ENCODE measurements around the gene TRAPPC2L. TPM values are rescaled to one million over a fixed set of nuclear protein-coding genes. Genes with fewer than 3 reads are reported as not detected.
"Not testable (repeated sequence)": the region's sequence is repeated elsewhere in the genome, so short reads cannot be mapped to it uniquely, and the experiment has no call there.

TRAPPC2L gene
- total RNA-seq, 2 experiments from 2014 or later = 81.8 to 91.3 TPM

DNA sequence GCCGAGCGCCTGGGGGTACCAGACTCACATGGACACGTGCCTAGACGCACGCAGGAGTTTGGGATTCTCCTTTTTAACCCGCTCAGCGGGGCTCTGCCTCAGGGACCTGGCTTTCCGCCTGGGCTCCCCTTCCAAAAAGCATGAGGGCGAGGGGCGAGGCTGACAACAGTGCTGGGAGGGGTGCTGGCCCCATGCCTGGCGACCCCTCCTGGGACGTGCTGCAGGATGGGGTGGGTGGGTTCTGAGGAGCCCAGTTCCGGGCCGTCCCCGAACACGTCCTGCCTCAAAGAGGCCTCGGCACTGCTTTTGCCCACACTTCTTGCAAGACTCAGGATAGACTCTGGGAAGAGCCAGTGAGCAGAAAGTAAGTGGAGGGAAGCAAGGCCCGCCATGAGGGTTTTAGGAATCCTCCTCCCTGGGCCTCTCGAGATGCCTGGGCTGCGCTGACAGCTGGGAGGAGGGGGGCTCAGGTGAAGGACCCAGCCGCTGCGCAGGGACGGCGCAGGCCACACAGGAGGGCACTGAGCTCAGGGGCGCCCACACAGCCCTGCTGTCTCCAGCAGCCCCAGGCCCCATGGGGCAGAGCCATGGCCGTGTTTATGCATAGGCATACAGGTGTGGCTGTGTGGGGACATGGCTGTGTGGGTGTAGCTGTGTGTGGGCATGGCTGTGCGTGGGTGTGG is 24.9 kb downstream of the TRAPPC2L start:
- Mint-ChIP-seq H3K27me3 (no peaks in the 10 kb centered on the region), H3K4me3 (no peak overlapping the region), H3K36me3 (no peaks in the 10 kb centered on the region), H3K9me3 (peaks cover 1% of the 10 kb centered on the region), H3K4me1 (no peaks in the 10 kb centered on the region), H3K27ac (no peak overlapping the region)
- no peak for DNase-seq

- Mint-ChIP-seq H3K27ac (no peak overlapping the region), H3K4me3 (no peak overlapping the region), H3K9me3 (peaks cover 1% of the 10 kb centered on the region), H3K36me3 (no peaks in the 10 kb centered on the region), H3K4me1 (no peaks in the 10 kb centered on the region), H3K27me3 (no peaks in the 10 kb centered on the region)
- DNase-seq = no peak
Observed at GRCh38 chr16:88882358-88883030, 25.6 kb downstream of the TRAPPC2L start.

GRCh38 chr16:88883117-88883895 is 26.4 kb downstream of the TRAPPC2L start:
- H3K36me3 Mint-ChIP-seq = no peaks in the 10 kb centered on the region
- H3K4me1 Mint-ChIP-seq = no peaks in the 10 kb centered on the region
- no peak overlapping the region for H3K4me3 Mint-ChIP-seq
- DNase-seq = no peak
- peaks cover 1% of the 10 kb centered on the region for H3K9me3 Mint-ChIP-seq
- no peaks in the 10 kb centered on the region for H3K27me3 Mint-ChIP-seq
- no peak overlapping the region for H3K27ac Mint-ChIP-seq

GRCh38 chr16:88883946-88884345 is 27.0 kb downstream of the TRAPPC2L start:
- no peak for DNase-seq
- H3K27ac Mint-ChIP-seq = no peak overlapping the region
- no peaks in the 10 kb centered on the region for H3K4me1 Mint-ChIP-seq
- H3K27me3 Mint-ChIP-seq = no peaks in the 10 kb centered on the region
- H3K9me3 Mint-ChIP-seq = peaks cover 1% of the 10 kb centered on the region
- no peaks in the 10 kb centered on the region for H3K36me3 Mint-ChIP-seq
- H3K4me3 Mint-ChIP-seq = no peak overlapping the region

- Mint-ChIP-seq H3K27ac (no peak overlapping the region), H3K4me1 (no peaks in the 10 kb centered on the region), H3K4me3 (no peak overlapping the region), H3K9me3 (peaks cover 1% of the 10 kb centered on the region), H3K36me3 (no peaks in the 10 kb centered on the region), H3K27me3 (no peaks in the 10 kb centered on the region)
- no peak for DNase-seq
Observed at GRCh38 chr16:88884569-88885271, 27.8 kb downstream of the TRAPPC2L start.

DNA sequence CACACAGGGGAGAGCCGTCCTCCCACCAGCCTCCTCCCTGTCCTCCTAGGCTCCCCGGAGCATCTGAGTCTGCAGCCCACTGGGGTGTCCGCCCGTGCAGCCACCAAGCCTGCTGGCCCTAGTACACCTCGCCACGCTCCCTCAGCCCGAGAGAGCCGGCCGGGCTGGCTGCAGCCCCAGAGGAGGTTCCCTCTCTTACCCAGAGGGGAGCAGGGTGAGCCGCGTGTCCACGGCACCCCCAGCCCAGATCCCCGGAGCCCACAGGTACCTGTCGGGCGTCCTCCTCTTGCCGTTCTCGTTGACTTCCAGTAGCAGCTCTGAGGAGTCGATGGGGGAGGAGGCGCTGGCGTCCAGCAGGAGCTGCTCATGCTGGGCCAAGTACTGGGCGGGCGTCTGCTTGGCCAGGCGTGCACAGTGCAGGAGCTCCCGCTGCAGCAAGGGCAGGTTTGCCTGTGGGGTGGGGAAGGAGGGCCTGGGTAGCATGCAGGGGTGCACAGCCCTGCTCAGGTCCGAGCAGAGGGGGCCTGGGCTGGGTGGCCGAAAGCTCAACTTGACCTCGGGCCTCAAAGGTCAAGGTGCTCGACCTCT is 28.9 kb downstream of the TRAPPC2L start:
- DNase-seq = no peak
- H3K4me3 Mint-ChIP-seq = no peak overlapping the region
- no peaks in the 10 kb centered on the region for H3K4me1 Mint-ChIP-seq
- H3K27me3 Mint-ChIP-seq = no peaks in the 10 kb centered on the region
- no peak overlapping the region for H3K27ac Mint-ChIP-seq
- H3K36me3 Mint-ChIP-seq = no peaks in the 10 kb centered on the region
- peaks cover 1% of the 10 kb centered on the region for H3K9me3 Mint-ChIP-seq

DNA sequence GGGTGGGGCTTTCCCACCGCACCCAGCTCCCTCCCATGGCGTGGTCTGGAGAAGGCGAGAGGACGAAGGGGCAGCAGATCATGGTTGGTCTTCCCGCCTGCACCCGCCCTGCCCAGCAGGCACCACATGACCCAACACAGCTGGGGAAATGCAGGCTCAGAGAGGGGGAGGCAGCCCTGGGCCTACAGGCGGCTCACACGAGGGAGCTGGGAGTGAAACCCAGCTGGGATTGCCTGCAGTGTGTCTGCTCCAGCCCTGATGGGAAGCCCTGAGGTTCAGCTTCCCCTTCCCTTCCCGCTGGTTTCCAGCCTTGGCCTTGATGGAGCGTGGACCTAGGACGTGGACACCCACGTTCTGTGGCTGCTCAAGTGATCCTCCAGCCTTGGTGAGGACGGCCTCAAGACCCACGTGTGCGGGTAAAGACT is 29.5 kb downstream of the TRAPPC2L start:
- no peaks in the 10 kb centered on the region for H3K36me3 Mint-ChIP-seq
- H3K4me1 Mint-ChIP-seq = no peaks in the 10 kb centered on the region
- H3K4me3 Mint-ChIP-seq = no peak overlapping the region
- H3K27me3 Mint-ChIP-seq = no peaks in the 10 kb centered on the region
- peaks cover 1% of the 10 kb centered on the region for H3K9me3 Mint-ChIP-seq
- DNase-seq = no peak
- no peak overlapping the region for H3K27ac Mint-ChIP-seq

DNA sequence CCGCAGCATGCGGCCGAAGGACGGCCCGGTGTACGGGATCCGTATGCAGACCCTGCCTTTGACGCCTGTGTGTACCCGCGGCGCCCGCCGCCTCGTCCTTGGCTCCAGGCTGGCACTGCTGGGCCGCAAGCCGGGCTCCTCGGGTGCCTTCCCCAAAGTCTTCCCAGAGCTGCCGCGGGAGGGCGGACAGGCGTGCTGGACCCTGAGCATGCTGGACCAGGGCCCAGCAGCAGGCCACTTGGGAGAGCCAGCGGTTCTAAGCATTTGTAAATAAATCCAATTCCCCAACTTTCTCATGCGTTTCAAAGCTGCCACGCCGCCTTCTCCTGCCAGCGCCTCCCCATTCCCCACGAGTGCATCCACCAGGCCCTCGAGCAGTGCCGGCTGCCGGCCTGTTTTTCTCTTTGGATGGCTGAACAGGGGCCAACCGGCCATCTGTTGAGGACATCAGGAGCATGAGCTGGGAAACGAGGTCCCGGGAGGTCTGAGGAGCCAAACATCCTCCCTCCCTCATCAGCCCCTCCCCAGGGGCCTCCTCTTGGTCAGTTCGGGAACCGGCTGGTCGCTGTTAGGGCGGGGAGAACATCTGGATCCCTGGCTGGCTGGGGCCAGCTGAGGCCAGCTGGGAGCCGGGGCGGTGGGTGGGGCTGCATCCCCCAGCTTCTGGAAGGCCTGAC is 30.1 kb downstream of the TRAPPC2L start:
- Mint-ChIP-seq H3K9me3 (peaks cover 1% of the 10 kb centered on the region), H3K27ac (no peak overlapping the region)
- no peak for DNase-seq

GRCh38 chr16:88888057-88888456 is 31.1 kb downstream of the TRAPPC2L start:
- Mint-ChIP-seq H3K4me1 (no peaks in the 10 kb centered on the region), H3K36me3 (no peaks in the 10 kb centered on the region), H3K9me3 (no peaks in the 10 kb centered on the region), H3K4me3 (no peak overlapping the region), H3K27ac (no peak overlapping the region), H3K27me3 (no peaks in the 10 kb centered on the region)
- no peak for DNase-seq

More for the DNA sequence above, 30.1 kb downstream of the TRAPPC2L start:
- no peaks in the 10 kb centered on the region for H3K4me1 Mint-ChIP-seq
- no peak overlapping the region for H3K4me3 Mint-ChIP-seq
- no peaks in the 10 kb centered on the region for H3K36me3 Mint-ChIP-seq
- H3K27me3 Mint-ChIP-seq = no peaks in the 10 kb centered on the region

GRCh38 chr16:88888461-88889387 is 31.8 kb downstream of the TRAPPC2L start:
- Mint-ChIP-seq H3K4me1 (no peaks in the 10 kb centered on the region), H3K9me3 (no peaks in the 10 kb centered on the region), H3K27me3 (no peaks in the 10 kb centered on the region), H3K36me3 (no peaks in the 10 kb centered on the region), H3K4me3 (no peak overlapping the region), H3K27ac (no peak overlapping the region)
- DNase-seq = no peak

GRCh38 chr16:88889702-88890352 is 32.9 kb downstream of the TRAPPC2L start:
- H3K9me3 Mint-ChIP-seq, H3K27me3 Mint-ChIP-seq, H3K4me3 Mint-ChIP-seq, H3K27ac Mint-ChIP-seq, H3K4me1 Mint-ChIP-seq, DNase-seq, H3K36me3 Mint-ChIP-seq: not testable (repeated sequence)

- H3K27ac Mint-ChIP-seq = no peak overlapping the region
- DNase-seq = no peak
- peaks cover 2% of the 10 kb centered on the region for H3K9me3 Mint-ChIP-seq
- no peak overlapping the region for H3K4me3 Mint-ChIP-seq
- no peaks in the 10 kb centered on the region for H3K27me3 Mint-ChIP-seq
- H3K36me3 Mint-ChIP-seq = no peaks in the 10 kb centered on the region
- peaks cover 1% of the 10 kb centered on the region for H3K4me1 Mint-ChIP-seq
Observed at GRCh38 chr16:88891083-88891482, 34.2 kb downstream of the TRAPPC2L start.

DNA sequence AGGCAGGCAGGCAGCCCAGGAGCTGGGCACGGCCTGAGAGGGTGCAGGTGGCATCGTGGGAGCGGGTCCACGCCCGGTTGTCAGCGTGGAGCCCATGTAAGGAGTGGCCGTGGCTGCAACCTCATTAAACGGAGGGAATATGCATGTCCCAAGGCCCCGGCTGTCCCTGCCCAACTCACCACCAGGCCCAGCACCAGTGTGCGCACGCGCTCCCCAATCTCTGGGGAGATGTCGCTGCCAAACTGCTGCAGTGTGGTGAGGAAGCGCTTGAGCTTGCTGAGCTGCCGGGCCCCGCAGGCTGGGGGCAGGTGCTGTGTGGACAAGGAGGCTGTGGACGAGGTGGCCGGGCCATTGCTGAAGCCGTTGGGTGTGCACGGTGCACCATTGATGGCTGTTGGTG is 35.1 kb downstream of the TRAPPC2L start:
- H3K4me1 Mint-ChIP-seq = peaks cover 1% of the 10 kb centered on the region
- H3K36me3 Mint-ChIP-seq = no peaks in the 10 kb centered on the region
- H3K27me3 Mint-ChIP-seq = no peaks in the 10 kb centered on the region
- no peak overlapping the region for H3K27ac Mint-ChIP-seq
- DNase-seq = no peak
- H3K4me3 Mint-ChIP-seq = no peak overlapping the region
- H3K9me3 Mint-ChIP-seq = peaks cover 2% of the 10 kb centered on the region

Measured in activated naive CD8-positive, alpha-beta T cell treated with anti-CD3 and anti-CD28 coated beads for 36 hours (primary cell).